GM12891 (cell line): ENCODE results near the gene DSTYK.
"Not testable (repeated sequence)": the region's sequence is repeated elsewhere in the genome, so short reads cannot be mapped to it uniquely, and the experiment has no call there.

Source experiments
- DNase-seq: peaks from one replicate; pipeline ENCODE4 v3.0.0; 2011; ENCODE audit warnings: low spot score; ENCODE audit not compliant: insufficient read length
- FAIRE-seq: peaks from 2 replicates; lab custom pipeline; 2011; peaks lifted over from hg19 to GRCh38; lab: Jason Lieb, UNC
- PAX5 ChIP-seq: IDR thresholded peaks from 2 replicates; pipeline ENCODE4 v1.6.1; 2011; ENCODE audit warnings: low read length, moderate library complexity, mild to moderate bottlenecking; ENCODE audit not compliant: insufficient read depth, severe bottlenecking
- POLR2A ChIP-seq: IDR thresholded peaks from 2 replicates; pipeline ENCODE4 v1.6.1; 2011; ENCODE audit warnings: low read depth, low read length, control low read depth
- POLR2AphosphoS5 ChIP-seq: IDR thresholded peaks from 2 replicates; pipeline ENCODE4 v1.6.1; 2011; ENCODE audit warnings: low read depth, low read length, control low read depth
- POU2F2 ChIP-seq: IDR thresholded peaks from 2 replicates; pipeline ENCODE4 v1.6.1; 2011; ENCODE audit warnings: low read depth, mild to moderate bottlenecking, control low read depth, low read length, moderate library complexity
- SPI1 ChIP-seq: IDR thresholded peaks from 2 replicates; pipeline ENCODE4 v1.6.1; 2011; ENCODE audit warnings: low read depth, low read length, control low read depth
- TAF1 ChIP-seq: IDR thresholded peaks from 2 replicates; pipeline ENCODE4 v1.6.1; 2011; ENCODE audit warnings: low read depth, low read length, control low read depth

The DSTYK gene

DNA sequence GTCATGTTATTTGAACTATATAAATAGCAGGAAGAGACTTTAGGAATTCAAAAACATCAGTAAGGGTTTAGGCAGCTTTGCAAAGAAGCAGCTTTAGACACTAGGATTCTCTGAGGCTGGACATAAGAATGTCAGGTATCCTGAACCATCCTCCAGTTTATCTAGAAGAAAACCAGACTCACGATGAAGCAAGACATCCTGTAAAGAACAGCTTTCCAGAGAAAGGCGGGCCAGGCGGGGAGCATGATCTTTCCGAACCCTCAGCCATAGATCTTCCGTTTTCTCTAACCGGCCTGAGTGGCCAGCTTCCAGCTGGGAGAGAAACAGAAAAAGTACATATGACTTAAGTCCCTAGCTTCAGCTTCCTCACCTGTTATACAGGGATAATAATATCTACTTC, 50.4 kb downstream of the DSTYK start:
- DNase-seq (no peak), FAIRE-seq (no peak)
- TF ChIP-seq TAF1 = no peak

DNA sequence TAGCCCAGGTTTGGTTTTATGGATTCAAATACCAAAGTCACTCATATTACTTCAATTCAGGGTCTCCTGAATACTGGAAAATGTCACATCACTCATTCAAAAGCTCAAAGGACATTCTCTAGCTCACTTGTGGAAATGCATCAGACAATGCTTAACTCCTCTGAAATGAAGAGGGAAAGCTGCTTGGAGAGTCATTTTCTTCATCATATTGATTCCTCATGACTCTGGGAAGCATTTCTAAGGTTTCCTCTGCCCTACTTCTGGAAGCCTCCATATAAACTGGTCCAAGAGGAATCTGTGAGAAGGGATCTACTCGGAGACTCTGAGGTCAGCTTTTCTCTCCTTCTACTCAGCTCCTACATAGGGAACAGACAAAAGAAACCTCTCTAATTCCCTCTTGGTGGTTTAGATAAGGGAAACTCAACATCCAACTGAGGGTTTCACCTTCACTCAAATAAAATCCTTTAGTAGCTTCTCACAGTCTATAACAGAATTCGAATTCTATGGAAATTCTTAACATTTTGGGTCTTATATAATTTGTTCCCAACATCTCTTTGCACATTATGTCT, 53.4 kb downstream of the DSTYK start:
- no peak for FAIRE-seq
- TF ChIP-seq POLR2A = no peak
- TF ChIP-seq PAX5 = no peak
- TF ChIP-seq TAF1 = no peak
- no peak for TF ChIP-seq POU2F2
- TF ChIP-seq POLR2AphosphoS5 = no peak
- no peak for TF ChIP-seq SPI1
- no peak for DNase-seq

DNA sequence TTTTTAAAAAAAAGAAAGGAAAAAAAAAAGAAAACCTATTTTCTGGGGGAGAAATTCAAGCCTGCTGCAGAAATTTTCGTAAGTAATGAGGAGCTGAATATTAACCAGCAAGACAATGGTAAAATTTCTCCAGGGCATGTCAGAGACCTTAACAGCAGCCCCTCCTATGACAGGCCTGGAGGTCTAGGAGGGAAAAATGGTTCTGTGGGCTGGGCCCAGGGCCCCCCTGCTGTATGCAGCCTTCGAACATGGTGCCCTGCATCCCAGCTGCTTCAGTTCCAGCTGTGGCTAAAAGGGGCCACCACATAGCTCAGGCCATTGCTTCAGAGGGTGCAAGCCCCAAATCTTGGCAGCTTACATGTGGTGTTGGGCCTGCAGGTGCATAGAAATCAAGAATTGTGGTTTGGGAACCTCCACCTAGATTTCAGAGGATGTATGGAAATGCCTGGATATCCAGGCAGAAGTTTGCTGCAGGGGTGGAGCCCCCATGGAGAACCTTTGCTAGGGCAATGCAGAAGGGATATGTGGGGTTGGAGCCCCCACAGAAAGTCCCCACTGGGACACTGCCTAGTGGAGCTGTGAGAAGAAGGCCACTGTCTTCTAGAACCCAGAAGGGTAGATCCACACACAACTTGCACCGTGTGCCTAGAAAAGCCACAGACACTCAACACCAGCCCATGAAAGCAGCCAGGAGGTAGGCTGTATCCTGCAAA, 55.7 kb downstream of the DSTYK start:
- not testable (repeated sequence) for DNase-seq

DNA sequence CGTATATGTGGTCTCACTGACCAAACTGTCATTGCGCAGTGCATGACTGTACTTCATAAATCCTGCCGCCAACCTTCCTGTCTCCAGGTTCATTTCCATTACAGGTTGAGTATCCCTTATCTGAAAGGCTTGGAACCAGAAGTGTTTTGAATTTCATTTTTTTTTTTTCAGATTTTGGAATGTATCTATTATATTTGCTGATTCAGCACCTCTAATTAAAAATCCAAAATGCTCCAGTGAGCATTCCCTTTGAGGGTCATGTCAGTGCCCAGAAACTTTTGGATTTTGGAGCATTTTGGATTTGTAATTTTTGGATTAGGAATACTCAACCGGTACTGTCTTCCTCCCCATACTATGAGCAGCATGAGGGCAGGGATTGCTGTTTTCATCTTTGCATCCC, 59.0 kb downstream of the DSTYK start:
- no peak for DNase-seq
- TF ChIP-seq PAX5 (no peak), POLR2A (no peak), POLR2AphosphoS5 (no peak), POU2F2 (no peak), SPI1 (no peak), TAF1 (no peak)
- no peak for FAIRE-seq

More for the DNA sequence above, 55.7 kb downstream of the DSTYK start:
- not testable (repeated sequence) for FAIRE-seq

DNA sequence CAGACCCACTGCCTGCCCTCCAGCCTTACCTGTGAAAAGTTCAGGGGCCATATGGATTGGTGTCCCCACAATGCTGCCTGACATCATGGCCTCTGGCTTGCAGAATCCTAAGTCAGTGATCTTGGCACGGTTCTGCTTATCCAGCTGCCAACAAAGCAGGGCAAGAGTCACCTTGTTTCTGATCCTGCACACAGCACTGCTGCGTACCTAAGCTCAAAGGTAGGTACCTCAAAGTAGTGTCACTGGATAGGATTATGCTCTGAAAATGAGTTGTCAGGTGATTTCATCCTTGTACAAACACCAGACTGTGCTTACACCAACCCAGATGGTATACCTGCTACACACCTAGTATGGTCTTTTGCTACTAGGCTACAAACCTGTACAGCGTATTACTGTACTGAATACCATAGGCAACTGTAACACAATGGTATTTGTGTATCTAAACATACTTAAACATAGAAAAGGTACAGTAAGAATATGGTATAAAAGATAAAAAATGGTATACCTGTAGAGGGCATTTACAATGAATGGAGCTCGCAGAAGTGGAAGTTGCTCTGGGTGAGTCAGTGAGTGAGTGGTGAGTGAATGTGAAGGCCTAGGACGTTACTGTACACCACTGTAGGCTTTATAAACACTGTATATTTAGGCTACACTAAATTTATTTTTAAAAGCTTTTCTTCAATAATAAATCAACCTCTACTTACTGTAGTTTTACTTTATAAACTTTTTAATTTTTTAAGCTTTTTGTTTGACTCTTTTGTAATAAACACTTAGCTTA, 60.7 kb downstream of the DSTYK start:
- FAIRE-seq (no peak), DNase-seq (no peak)
- TF ChIP-seq POLR2A (no peak), TAF1 (no peak)

DNA sequence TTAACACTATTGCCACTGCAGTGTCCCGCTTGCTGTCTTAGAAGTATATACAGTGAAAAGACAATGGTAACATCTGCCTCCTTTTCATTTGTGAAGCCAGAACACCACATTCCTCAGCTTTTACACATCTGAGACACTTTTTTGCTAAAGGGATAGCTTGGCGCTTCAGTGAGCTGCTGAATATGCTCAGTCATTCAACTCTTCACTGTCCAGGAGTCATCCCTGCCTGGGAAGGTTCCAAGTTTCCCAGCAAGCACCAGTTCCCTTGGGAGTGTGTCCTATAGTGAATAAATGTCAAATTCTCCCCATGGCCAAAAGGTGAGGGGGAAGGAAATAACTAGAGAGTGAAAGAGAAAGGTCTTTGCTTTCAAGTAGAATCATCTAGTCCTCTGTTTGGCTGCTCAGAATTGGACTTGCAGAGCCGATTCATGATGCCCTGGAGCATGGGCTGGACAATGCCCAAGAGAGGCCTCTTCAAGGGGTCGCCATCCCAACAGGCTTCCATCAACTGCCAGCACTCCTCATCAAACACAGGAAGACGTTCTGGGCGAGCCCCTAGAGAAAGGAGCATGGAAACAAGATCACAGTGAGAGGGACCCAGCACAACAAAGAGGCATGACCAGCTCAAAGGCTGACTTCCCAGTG, 64.2 kb downstream of the DSTYK start:
- DNase-seq (no peak), FAIRE-seq (no peak)
- TF ChIP-seq POU2F2 (no peak), TAF1 (no peak), PAX5 (no peak), SPI1 (no peak), POLR2A (no peak), POLR2AphosphoS5 (no peak)

DNA sequence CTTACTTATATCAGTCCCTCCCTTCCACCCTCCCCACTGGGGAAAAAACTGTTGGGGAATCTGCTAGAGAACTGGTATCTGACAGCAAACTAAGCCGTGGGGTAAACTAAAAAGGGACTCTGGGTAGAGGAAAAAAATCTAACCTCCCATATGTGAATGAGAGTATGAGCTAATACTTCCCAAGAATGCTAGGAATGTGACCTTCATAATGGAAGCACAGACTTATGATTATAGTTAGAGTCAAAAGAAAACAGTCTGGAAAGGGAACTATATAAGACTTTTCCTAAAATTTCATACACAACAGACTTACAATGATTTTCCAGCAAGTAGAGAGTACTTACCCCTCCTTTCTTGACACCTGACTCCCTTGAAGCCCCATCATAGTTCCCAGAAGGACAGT, 66.8 kb downstream of the DSTYK start:
- TF ChIP-seq TAF1 (no peak), PAX5 (no peak), SPI1 (no peak), POLR2A (no peak)
- DNase-seq = no peak
- no peak for FAIRE-seq

DNA sequence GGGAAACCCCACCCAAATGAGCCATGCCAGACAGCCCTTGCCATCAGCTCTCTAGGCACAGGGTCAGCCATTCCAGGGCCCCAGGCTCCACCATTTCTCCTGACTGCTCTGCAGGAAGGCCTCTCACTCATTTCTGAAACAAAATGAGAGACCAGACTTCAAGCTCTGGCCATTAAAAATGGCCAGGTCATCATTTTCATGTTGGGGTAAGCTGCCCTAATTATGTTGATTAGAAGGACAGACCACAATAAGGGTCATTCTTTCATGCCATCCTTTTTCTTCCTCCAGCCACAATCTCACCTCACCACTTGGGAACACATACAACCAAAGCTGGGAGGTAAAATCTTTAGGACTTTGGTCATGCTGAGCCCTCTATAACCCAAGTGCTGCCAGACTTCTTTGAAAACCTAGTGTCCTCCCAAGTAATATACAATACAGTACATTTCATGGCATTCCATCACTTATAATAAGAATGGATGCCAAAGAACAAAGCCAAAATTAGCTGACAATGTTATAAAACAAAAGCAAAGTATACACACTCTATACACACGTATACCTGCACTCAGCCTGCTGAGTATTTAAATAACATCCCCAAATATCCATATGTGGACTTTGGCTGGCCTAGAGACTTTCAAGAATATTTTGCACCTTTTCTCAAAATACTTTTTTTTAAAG, 67.3 kb downstream of the DSTYK start:
- TF ChIP-seq TAF1 (no peak), POLR2A (no peak), POLR2AphosphoS5 (no peak), POU2F2 (no peak), PAX5 (no peak)
- FAIRE-seq = no peak

DNA sequence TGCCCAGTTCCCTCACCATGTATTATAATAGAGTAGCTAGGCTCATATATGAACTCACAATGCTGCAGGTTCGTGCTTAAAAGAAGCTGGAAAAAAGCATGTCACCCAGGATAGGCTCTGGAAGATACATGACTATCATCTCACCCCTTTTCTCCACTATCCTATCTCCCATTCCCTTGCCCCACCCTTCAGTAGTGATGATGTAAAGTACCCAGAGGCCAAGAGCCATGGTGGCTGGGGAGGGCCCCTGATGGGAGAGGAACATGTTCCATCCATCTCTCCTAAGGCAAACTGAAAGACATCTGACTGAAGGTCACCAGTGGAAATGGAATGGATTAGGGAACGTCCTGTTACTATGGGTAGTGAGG, 69.4 kb downstream of the DSTYK start:
- DNase-seq (no peak), FAIRE-seq (no peak)
- TF ChIP-seq PAX5 = no peak
- TF ChIP-seq POLR2A = no peak
- no peak for TF ChIP-seq TAF1
- no peak for TF ChIP-seq POLR2AphosphoS5
- TF ChIP-seq SPI1 = no peak
- TF ChIP-seq POU2F2 = no peak

More for the DNA sequence above, 67.3 kb downstream of the DSTYK start:
- DNase-seq = no peak
